AG09319 (cell line): ENCODE results near the gene SERTAD3.

Experiments
- DNase-seq: peaks from one replicate; pipeline ENCODE4 v3.0.0-alpha.2; 2010; ENCODE audit warnings: low read depth; ENCODE audit errors: extremely low read depth
- CTCF ChIP-seq: IDR thresholded peaks from 2 replicates; pipeline ENCODE4 v1.5.1; 2011; ENCODE audit warnings: low read depth, mild to moderate bottlenecking, inconsistent platforms, low read length, moderate library complexity

Gene SERTAD3

GRCh38 chr19:40397568-40397906, 46.6 kb downstream of the SERTAD3 start:
- TF ChIP-seq CTCF: no peak
- DNase-seq: no peak

DNA sequence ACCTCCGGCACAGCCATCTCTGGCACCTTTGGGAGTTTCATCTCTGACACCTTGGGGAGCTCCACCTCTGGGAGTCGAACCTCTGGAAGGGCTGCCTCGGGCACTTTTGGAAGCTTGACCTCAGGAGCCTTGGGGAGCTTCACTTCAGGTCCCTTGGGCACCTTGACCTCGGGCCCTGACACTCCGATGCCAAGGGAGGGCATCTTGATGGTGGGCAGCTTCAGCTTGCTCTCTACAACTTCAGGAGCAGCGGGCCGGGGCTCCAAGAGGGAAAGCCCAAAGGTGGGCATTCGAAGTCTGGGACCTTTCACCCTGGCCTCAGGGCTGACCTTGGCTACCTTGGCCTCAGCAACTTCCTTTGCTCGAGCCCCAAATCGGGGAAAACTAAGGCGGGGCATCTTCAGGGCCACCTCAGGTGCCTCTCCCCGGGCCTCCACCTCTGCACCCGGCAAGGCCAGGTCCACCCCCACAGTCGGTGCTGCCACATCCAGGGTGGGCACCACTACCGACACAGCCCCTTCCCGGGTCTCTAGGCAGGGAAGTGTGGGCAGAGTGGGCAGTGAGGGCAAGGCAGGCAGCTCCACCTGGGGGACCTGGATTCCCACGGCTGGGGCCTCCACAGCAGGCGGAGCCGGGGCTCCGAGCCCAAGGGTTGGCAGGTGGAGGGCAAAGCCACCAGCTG, 47.1 kb downstream of the SERTAD3 start:
- DNase-seq: no peak
- TF ChIP-seq CTCF: no peak

DNA sequence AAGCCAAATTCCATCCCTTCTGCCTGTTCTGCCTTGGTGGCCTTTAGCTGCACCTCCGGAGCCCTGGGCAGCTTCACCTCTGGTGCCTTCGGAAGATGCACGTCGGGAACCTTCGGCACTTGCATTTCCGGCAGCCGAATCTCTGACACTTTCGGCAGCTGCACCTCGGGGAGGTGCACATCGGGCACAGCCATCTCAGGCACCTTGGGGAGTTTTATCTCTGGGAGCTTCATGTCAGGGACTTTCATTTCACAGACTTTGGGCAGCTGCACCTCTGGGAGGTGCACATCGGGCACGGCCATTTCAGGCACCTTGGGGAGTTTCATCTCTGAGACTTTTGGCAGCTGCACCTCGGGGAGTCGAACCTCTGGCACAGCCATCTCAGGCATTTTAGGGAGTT, 48.2 kb downstream of the SERTAD3 start:
- TF ChIP-seq CTCF: no peak
- no peak for DNase-seq

- no peak for DNase-seq
- no peak for TF ChIP-seq CTCF
These were observed 49.3 kb downstream of the SERTAD3 start for GRCh38 chr19:40394816-40395210.

DNA sequence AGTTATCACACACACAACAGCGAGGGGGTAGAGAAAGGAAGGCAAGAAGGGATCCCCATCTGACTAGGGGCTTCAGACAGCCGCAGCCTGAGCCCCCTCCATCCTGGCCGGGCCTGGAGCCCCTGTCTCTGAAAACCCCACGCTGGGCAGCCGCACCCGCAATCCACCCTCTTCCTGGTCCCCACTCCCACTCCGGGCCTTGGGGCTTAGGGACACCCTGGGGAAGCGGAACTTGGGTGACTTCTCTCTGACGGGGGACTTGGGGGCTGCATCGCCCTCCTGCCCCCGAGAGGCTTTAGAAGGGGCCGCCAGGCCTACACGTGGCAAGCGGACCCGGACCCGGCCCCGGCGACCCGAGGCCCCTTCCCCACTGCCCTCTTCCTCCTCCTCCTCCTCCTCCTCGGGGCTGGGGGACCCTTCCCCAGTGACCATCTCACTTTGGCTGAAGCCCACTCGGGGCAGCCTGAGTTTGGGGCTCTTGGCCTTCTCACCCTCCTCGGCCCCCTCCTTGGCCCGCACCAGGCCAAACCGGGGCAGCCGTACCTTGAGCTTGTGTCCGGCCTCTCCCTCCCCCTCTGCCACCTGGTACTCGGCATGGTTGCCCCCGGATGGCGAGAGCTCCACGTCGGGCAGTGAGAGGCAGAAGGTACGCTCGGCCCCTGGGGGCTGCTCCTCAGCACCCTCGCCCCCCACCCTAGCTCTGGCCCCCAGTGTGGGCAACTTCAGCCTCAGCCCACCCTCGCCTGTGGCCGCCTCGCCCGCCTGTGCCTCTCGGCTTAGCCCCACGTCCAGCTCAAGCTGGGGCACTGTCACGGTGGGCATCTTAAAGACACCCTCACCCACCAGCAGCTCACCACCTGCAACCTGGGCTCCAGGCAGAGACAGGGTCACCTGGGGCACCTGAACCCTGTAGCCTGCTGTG, 50.0 kb downstream of the SERTAD3 start:
- no peak for TF ChIP-seq CTCF
- DNase-seq: no peak

GRCh38 chr19:40392894-40393517, 51.1 kb downstream of the SERTAD3 start:
- TF ChIP-seq CTCF: no peak; the same call in none of the 2 replicates
- no peak for DNase-seq

- no peak for DNase-seq
These were observed 52.0 kb downstream of the SERTAD3 start for GRCh38 chr19:40392123-40392522.

More at GRCh38 chr19:40392123-40392522, 52.0 kb downstream of the SERTAD3 start:
- TF ChIP-seq CTCF: no peak
